B cell (primary cell): ENCODE results near the gene SCN4A. TPM values are rescaled to one million over a fixed set of nuclear protein-coding genes. Genes with fewer than 3 reads are reported as not detected.
A peak's percentile ranks its signal among the peaks of the same experiment; 100 is the strongest.

Experiments used
- ATAC-seq: fragments of 200-7000 bp; cut with Tn5 transposase; one replicate; pipeline ENCODE4 v1.10.0; 2021; ENCODE audit warnings: low read depth, mild to moderate bottlenecking, moderate number of reproducible peaks, moderate library complexity
- CTCF ChIA-PET: fragments of 350-600 bp; sonication (Branson Sonifier 250); formaldehyde crosslinking; loops from one replicate; lab custom pipeline; 2021; ENCODE audit warnings: antibody characterized with exemption, inconsistent platforms; lab: Charles Lee
- POLR2A ChIA-PET: fragments of 350-600 bp; sonication (Branson Sonifier 250); formaldehyde crosslinking; loops from one replicate; lab custom pipeline; 2021; ENCODE audit warnings: antibody characterized with exemption; lab: Charles Lee
- DNase-seq: peaks from one replicate; pipeline ENCODE4 v3.0.0; 2013
- H2AFZ ChIP-seq: 2 replicates; pipeline ENCODE4 v1.6.1; 2012; ENCODE audit warnings: mild to moderate bottlenecking, low read depth, low read length; ENCODE audit not compliant: insufficient read depth, poor library complexity, severe bottlenecking
- H3K27ac ChIP-seq, 2 donors: 1 replicate in 1 of 2; 2 replicates in 1 of 2; pipeline ENCODE4 v1.5.1; 2012 to 2013; ENCODE audit warnings: low read length in 2 of 2, mild to moderate bottlenecking in 2 of 2, moderate library complexity in 1 of 2
- H3K27me3 ChIP-seq, 4 experiments: fragments of 200-600 bp in 1 of 4; sonication (generic) in 1 of 4; replicated peaks in 1 of 4; 1 replicate in 2 of 4; 2 replicates in 2 of 4; pipeline versions ENCODE4 v1.6.1 to v1.7.0; 2013 to 2016; ENCODE audit warnings: low read length in 3 of 4, mild to moderate bottlenecking in 2 of 4, mixed read lengths in 1 of 4, moderate library complexity in 1 of 4; ENCODE audit not compliant: insufficient read depth in 4 of 4, control insufficient read depth in 3 of 4; ENCODE audit errors: control extremely low read depth in 1 of 4
- H3K36me3 ChIP-seq, 2 experiments: replicated peaks in 1 of 2; 1 replicate in 1 of 2; 2 replicates in 1 of 2; pipeline versions ENCODE4 v1.6.1 to v1.7.1; 2013; ENCODE audit warnings: low read length in 1 of 2; ENCODE audit not compliant: insufficient read depth in 2 of 2, control insufficient read depth in 1 of 2; ENCODE audit errors: control extremely low read depth in 1 of 2, extremely low read depth in 1 of 2
- H3K4me1 ChIP-seq, 2 donors: fragments of 200-600 bp in 1 of 2; sonication (generic) in 1 of 2; 1 replicate in 1 of 2; 2 replicates in 1 of 2; pipeline versions ENCODE4 v1.5.1 to v1.6.1; 2013 to 2017; ENCODE audit warnings: low read length in 2 of 2; ENCODE audit not compliant: control insufficient read depth in 2 of 2, insufficient read depth in 2 of 2
- H3K4me2 ChIP-seq: replicated peaks from 2 replicates; pipeline ENCODE3; 2012; ENCODE audit warnings: mild to moderate bottlenecking, low read depth, low read length; ENCODE audit not compliant: poor library complexity, severe bottlenecking
- H3K4me3 ChIP-seq, 5 experiments: fragments of 200-600 bp in 1 of 5; sonication (generic) in 1 of 5; 1 replicate in 3 of 5; 2 replicates in 2 of 5; pipeline versions ENCODE4 v1.5.1 to v1.7.0; 2011 to 2016; ENCODE audit warnings: low read length in 4 of 5, mild to moderate bottlenecking in 4 of 5, low read depth in 2 of 5, control low read depth in 1 of 5, moderate library complexity in 1 of 5; ENCODE audit not compliant: insufficient read depth in 1 of 5; ENCODE audit errors: control extremely low read depth in 1 of 5, extremely low read depth in 1 of 5
- H3K79me2 ChIP-seq: fragments of 200-600 bp; sonication (generic); one replicate; pipeline ENCODE4 v1.6.0; 2016; ENCODE audit warnings: low read length; ENCODE audit not compliant: control insufficient read depth, insufficient read depth
- H3K9ac ChIP-seq: fragments of 200-600 bp; sonication (generic); 2 replicates; pipeline ENCODE4 v1.6.1; 2017; ENCODE audit warnings: mild to moderate bottlenecking, low read length, moderate library complexity
- H3K9me3 ChIP-seq, 3 donors: one replicate each; pipeline versions ENCODE4 v1.6.1 to v1.7.1; 2013; ENCODE audit warnings: low read length in 2 of 3; ENCODE audit not compliant: control insufficient read depth in 2 of 3, insufficient read depth in 1 of 3; ENCODE audit errors: control extremely low read depth in 1 of 3
- H4K20me1 ChIP-seq: 2 replicates; pipeline ENCODE4 v1.6.0; 2012; ENCODE audit warnings: mild to moderate bottlenecking, low read length; ENCODE audit not compliant: insufficient read depth, control insufficient read depth, poor library complexity, severe bottlenecking
- H3K27ac Mint-ChIP-seq: one replicate; pipeline ENCODE4 v1.8.0; 2021; ENCODE audit warnings: mixed read lengths
- H3K27me3 Mint-ChIP-seq: one replicate; pipeline ENCODE4 v1.8.0; 2021; ENCODE audit warnings: mixed read lengths
- H3K4me1 Mint-ChIP-seq: one replicate; pipeline ENCODE4 v1.8.0; 2021; ENCODE audit warnings: mixed read lengths
- H3K4me3 Mint-ChIP-seq: one replicate; pipeline ENCODE4 v1.8.0; 2021; ENCODE audit warnings: mixed read lengths
- H3K9me3 Mint-ChIP-seq: one replicate; pipeline ENCODE4 v1.8.0; 2022; ENCODE audit warnings: mixed read lengths; ENCODE audit not compliant: insufficient read depth
- CTCF ChIP-seq: fragments of 200-600 bp; IDR thresholded peaks from one replicate; pipeline ENCODE4 v1.8.0; 2022; ENCODE audit warnings: antibody characterized with exemption, mild to moderate bottlenecking
- EZH2 ChIP-seq: IDR thresholded peaks from 2 replicates; pipeline ENCODE4 v1.6.1; 2012; ENCODE audit warnings: borderline replicate concordance, low read depth, mild to moderate bottlenecking, moderate library complexity, low read length; ENCODE audit not compliant: insufficient read depth, poor library complexity, severe bottlenecking
- WGBS: methylation state at CpG from one replicate; pipeline ENCODE4 v1.1.5; 2013; ENCODE audit warnings: missing lambda C conversion rate; ENCODE audit not compliant: insufficient coverage; 5-methylcytosine and 5-hydroxymethylcytosine counted together
- intact Hi-C: fragments of 100-400 bp; cut with micrococcal nuclease; formaldehyde crosslinking; loops from one replicate; pipeline ENCODE4 v1.10.0; 2022
- polyA plus RNA-seq: library from polyadenylated mRNA; depleted of rRNA; stranded (reverse); fragments of >200 nt; gene quantifications from 2 replicates; pipeline ENCODE4 v1.2.3, GENCODE V29; 2012
- total RNA-seq, 2 donors: library from RNA; stranded (reverse); fragments of 120-200 nt in 1 of 2; gene quantifications; 1 replicate in 1 of 2; 2 replicates in 1 of 2; pipeline versions ENCODE4 v1.2.3 to v1.2.4, GENCODE V29; 2013 to 2022

Gene SCN4A
- total and polyA plus RNA-seq, 2 donors (not counting 1 experiment from before 2014, with no cell fraction given), result 1.1 to 1.4 TPM

GRCh38 chr17:63960430-63960829 is 12.3 kb downstream of the SCN4A start:
- ChIA-PET CTCF (interaction anchor here (1.0 to 14.6 kb wide), 3 partner anchors 44 to 173 kb away, joined by 3 to 504 read pairs (median 214); partner anchors contain the start of genes CSHL1, GH1 and ICAM2), POLR2A (no interaction called here)
- Histone ChIP-seq H3K79me2 (no peaks in the 10 kb centered on the region), H3K36me3 (no peaks in the 10 kb centered on the region), H3K4me2 (peak overlapping the region; percentile 69), H3K4me3 (no peak overlapping the region), H3K4me1 (peaks cover 8 to 14% of the 10 kb centered on the region in 2 donors), H4K20me1 (no peaks in the 10 kb centered on the region), H3K9me3 (no peaks in the 10 kb centered on the region), H2AFZ (no peak overlapping the region), H3K27ac (no peak overlapping the region), H3K9ac (no peak overlapping the region), H3K27me3 (no peaks in the 10 kb centered on the region)
- no peaks in the 10 kb centered on the region for H3K9me3 Mint-ChIP-seq
- WGBS, result 97% methylated on average over 5 of the region's 7 CpGs
- intact Hi-C loops, result no loop called here
- no peak overlapping the region for H3K4me3 Mint-ChIP-seq
- H3K27ac Mint-ChIP-seq, result no peak overlapping the region
- no peak for ATAC-seq
- no peaks in the 10 kb centered on the region for H3K27me3 Mint-ChIP-seq
- TF ChIP-seq EZH2 (no peak), CTCF (no peak)
- H3K4me1 Mint-ChIP-seq, result peaks cover 17% of the 10 kb centered on the region
- DNase-seq, result no peak

- no peaks in the 10 kb centered on the region for H3K36me3 ChIP-seq
- H3K27ac ChIP-seq, result no peak overlapping the region
- DNase-seq, result no peak
- no peak overlapping the region for H3K4me3 Mint-ChIP-seq
- no peak overlapping the region for H2AFZ ChIP-seq
- peaks cover 8 to 18% of the 10 kb centered on the region in 2 donors for H3K4me1 ChIP-seq
- no peaks in the 10 kb centered on the region for H3K9me3 ChIP-seq
- no peaks in the 10 kb centered on the region for H3K27me3 Mint-ChIP-seq
- no peaks in the 10 kb centered on the region for H3K27me3 ChIP-seq
- H3K9me3 Mint-ChIP-seq, result no peaks in the 10 kb centered on the region
- peaks cover 20% of the 10 kb centered on the region for H3K4me1 Mint-ChIP-seq
- no peak overlapping the region for H3K27ac Mint-ChIP-seq
- no peak for ATAC-seq
- TF ChIP-seq EZH2 (no peak), CTCF (no peak)
- H3K9ac ChIP-seq, result no peak overlapping the region
- POLR2A ChIA-PET, result no interaction called here
- intact Hi-C loops, result no loop called here
- no peaks in the 10 kb centered on the region for H4K20me1 ChIP-seq
- H3K79me2 ChIP-seq, result no peaks in the 10 kb centered on the region
- H3K4me2 ChIP-seq, result no peak overlapping the region
- 94% methylated on average over 9 of the region's 9 CpGs for WGBS
- CTCF ChIA-PET, result interaction anchor here (14.3 to 14.6 kb wide), 2 partner anchors 44 to 64 kb away, joined by 214 to 504 read pairs; partner anchors contain the start of genes CSHL1, GH1 and ICAM2
- no peak overlapping the region for H3K4me3 ChIP-seq
Observed at GRCh38 chr17:63960006-63960405, 12.7 kb downstream of the SCN4A start.
